Left lung (tissue), 10 donors: ENCODE measurements around the gene USF1. TPM values are rescaled to one million over a fixed set of nuclear protein-coding genes. Genes with fewer than 3 reads are reported as not detected.
A peak's percentile ranks its signal among the peaks of the same experiment; 100 is the strongest.
"Not testable (repeated sequence)": the region's sequence is repeated elsewhere in the genome, so short reads cannot be mapped to it uniquely, and the experiment has no call there.

Experiments
- ATAC-seq: fragments of 200-7000 bp; cut with Tn5 transposase; one replicate; pipeline ENCODE4 v1.9.1; 2020; ENCODE audit warnings: moderate library complexity
- DNase-seq, 4 donors: peaks; one replicate each; pipeline ENCODE4 v3.0.0-alpha.2; 2013 to 2020
- H3K27ac ChIP-seq, 2 donors: fragments of 200-600 bp; sonication (generic) in 1 of 2; one replicate each; pipeline versions ENCODE4 v1.5.0 to v1.8.0; 2020 to 2021
- H3K27me3 ChIP-seq, 2 donors: fragments of 200-600 bp; sonication (generic) in 1 of 2; one replicate each; pipeline versions ENCODE4 v1.5.0 to v1.8.0; 2020 to 2021
- H3K36me3 ChIP-seq, 2 donors: fragments of 200-600 bp; sonication (generic) in 1 of 2; one replicate each; pipeline versions ENCODE4 v1.5.0 to v1.8.0; 2020 to 2021
- H3K4me1 ChIP-seq, 2 donors: fragments of 200-600 bp; one replicate each; pipeline ENCODE4 v1.8.0; 2021
- H3K4me3 ChIP-seq, 2 donors: fragments of 200-600 bp; sonication (generic) in 1 of 2; one replicate each; pipeline versions ENCODE4 v1.5.0 to v1.8.0; 2020 to 2021; ENCODE audit warnings: mild to moderate bottlenecking in 1 of 2
- H3K9me3 ChIP-seq, 2 donors: fragments of 200-600 bp; sonication (generic) in 1 of 2; one replicate each; pipeline versions ENCODE4 v1.5.0 to v1.8.0; 2020 to 2021
- intact Hi-C, 2 donors: fragments of 100-400 bp; cut with DNase I; formaldehyde crosslinking; loops; one replicate each; pipeline versions ENCODE4 v1.11.2 to v1.14.2; 2022
- polyA plus RNA-seq, 6 donors: library from polyadenylated mRNA; unstranded; fragments of 120-200 nt; gene quantifications; one replicate each; pipeline ENCODE4 v1.2.1, GENCODE V29; 2013; ENCODE audit not compliant: insufficient read length in 6 of 6
- total RNA-seq, 2 donors: library from RNA; stranded (reverse); fragmentation: NEBNext Ultra II Directional; extraction: Animal tissue kit (Norgen Biotek cat#: 25700); gene quantifications; one replicate each; pipeline ENCODE4 v1.2.1, GENCODE V29; 2021
- TF ChIP-seq, protein P1 (sequence below), 2 donors: fragments of 200-600 bp; sonication (generic) in 1 of 2; IDR thresholded peaks; one replicate each; pipeline versions ENCODE4 v1.5.0 to v1.8.0; 2021; ENCODE audit warnings: antibody characterized with exemption in 2 of 2
- donor health status: DM: no; HTN: yes; CAD: no.
- donor health status: DM: no; HTN: no; CAD: no.

The USF1 gene
- total and polyA plus RNA-seq, 8 donors: 56.1 to 75.4 (median 66.5) TPM

DNA sequence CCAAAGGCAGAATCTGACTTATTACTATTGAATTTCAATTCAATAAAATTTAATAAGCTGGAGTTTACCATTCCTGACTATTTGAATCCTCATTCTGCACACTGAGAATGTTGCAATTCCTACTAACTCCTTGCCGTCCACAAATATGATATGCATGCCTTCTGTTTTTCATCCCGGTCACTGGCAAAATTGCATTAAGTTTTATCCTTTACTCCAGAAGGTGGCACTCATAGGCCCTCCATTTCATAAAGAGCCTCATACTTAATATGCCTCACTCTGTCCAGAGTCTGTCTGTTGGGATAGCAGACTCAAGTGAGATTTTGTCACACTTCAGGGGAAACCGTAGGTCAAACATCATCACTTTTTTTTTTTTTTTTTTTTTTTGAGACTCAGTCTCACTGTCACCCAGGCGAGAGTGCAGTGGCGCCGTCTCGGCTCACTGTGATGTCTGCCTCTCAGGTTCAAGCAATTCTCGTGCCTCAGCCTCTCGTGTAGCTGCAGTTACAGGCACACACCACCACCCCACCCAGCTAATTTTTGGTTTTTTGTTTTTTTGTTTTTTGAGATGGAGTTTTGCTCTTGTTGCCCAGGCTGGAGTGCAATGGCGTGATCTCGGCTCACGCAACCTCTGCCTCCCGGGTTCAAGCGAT, 52.1 kb downstream of the USF1 start:
- DNase-seq: peak in 3 of 4 donors; percentile 31 to 78 (median 58)
- peaks cover 0 to 47% of the 10 kb centered on the region in 2 donors for H3K4me1 ChIP-seq
- H3K27me3 ChIP-seq: no peaks in the 10 kb centered on the region
- H3K4me3 ChIP-seq: no peak overlapping the region
- peaks cover 0 to 13% of the 10 kb centered on the region in 2 donors for H3K36me3 ChIP-seq
- no peaks in the 10 kb centered on the region for H3K9me3 ChIP-seq
- TF ChIP-seq, protein P1, sequence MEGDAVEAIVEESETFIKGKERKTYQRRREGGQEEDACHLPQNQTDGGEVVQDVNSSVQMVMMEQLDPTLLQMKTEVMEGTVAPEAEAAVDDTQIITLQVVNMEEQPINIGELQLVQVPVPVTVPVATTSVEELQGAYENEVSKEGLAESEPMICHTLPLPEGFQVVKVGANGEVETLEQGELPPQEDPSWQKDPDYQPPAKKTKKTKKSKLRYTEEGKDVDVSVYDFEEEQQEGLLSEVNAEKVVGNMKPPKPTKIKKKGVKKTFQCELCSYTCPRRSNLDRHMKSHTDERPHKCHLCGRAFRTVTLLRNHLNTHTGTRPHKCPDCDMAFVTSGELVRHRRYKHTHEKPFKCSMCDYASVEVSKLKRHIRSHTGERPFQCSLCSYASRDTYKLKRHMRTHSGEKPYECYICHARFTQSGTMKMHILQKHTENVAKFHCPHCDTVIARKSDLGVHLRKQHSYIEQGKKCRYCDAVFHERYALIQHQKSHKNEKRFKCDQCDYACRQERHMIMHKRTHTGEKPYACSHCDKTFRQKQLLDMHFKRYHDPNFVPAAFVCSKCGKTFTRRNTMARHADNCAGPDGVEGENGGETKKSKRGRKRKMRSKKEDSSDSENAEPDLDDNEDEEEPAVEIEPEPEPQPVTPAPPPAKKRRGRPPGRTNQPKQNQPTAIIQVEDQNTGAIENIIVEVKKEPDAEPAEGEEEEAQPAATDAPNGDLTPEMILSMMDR (IDR thresholded peaks at IDR 0.05): peak in 1 of 2 donors; percentile 22
- no peak overlapping the region for H3K27ac ChIP-seq
- peak; percentile 55 for ATAC-seq
- intact Hi-C loops: no loop called here

DNA sequence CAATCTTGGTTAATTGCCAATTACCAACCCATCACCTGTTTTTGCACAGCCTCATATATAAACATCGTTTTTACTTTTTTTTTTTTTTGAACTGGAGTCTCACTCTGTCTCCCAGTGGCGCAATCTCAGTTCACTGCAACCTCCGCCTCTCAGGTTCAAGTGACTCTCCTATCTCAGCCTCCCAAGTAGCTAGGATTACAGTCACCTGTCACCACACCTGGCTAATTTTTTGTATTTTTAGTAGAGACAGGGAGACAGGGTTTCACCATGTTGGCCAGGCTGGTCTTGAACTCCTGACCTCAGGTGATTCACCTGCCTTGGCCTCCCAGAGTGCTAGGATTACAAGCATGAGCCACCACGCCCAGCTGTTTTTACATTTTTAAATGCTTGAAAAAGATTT, 53.7 kb downstream of the USF1 start:
- intact Hi-C loops, H3K36me3 ChIP-seq, DNase-seq, H3K4me3 ChIP-seq, H3K9me3 ChIP-seq, ATAC-seq, H3K27ac ChIP-seq, H3K27me3 ChIP-seq: not testable (repeated sequence)
- peaks cover 0 to 30% of the 10 kb centered on the region in 2 donors for H3K4me1 ChIP-seq

Other genes with a start within 250 kb of the USF1 start
- 1 to 10 TPM in 1 of 2 donors, under 1 TPM in 1; 0.82 to 2.5 TPM for gene LY9, start 249.8 kb downstream of the USF1 start, total RNA-seq
- under 1 TPM; 0.29 to 0.84 (median 0.43) TPM for gene LY9, start 249.8 kb downstream of the USF1 start, polyA plus RNA-seq
- 1 to 10 TPM in 1 of 2 donors, under 1 TPM in 1; 0.90 to 3.7 TPM for gene CD244, start 183.1 kb downstream of the USF1 start, total RNA-seq
- 1 to 10 TPM in 1 of 6 donors, under 1 TPM in 5; 0.43 to 1.0 (median 0.71) TPM for gene CD244, start 183.1 kb downstream of the USF1 start, polyA plus RNA-seq
- gene ITLN1, start 160.8 kb downstream of the USF1 start, total RNA-seq: 1 to 10 TPM in 1 of 2 donors, under 1 TPM in 1; 0.73 to 3.3 TPM
- gene ITLN1, start 160.8 kb downstream of the USF1 start, polyA plus RNA-seq: 1 to 10 TPM in 1 of 6 donors, under 1 TPM in 5; 0.27 to 1.9 (median 0.68) TPM
- 1 to 10 TPM; 1.5 to 1.8 TPM for gene ITLN2, start 91.2 kb downstream of the USF1 start, total RNA-seq
- gene ITLN2, start 91.2 kb downstream of the USF1 start, polyA plus RNA-seq: under 1 TPM in 2 of 6 donors, not detected in 4; 0.17 to 0.18 TPM
- gene F11R, start 24.8 kb downstream of the USF1 start, total RNA-seq: 100 to 1,000 TPM; 142 to 164 TPM
- gene F11R, start 24.8 kb downstream of the USF1 start, polyA plus RNA-seq: 100 to 1,000 TPM in 2 of 6 donors, 10 to 100 TPM in 4; 76.9 to 107 (median 94.6) TPM
- gene TSTD1, start 7.0 kb downstream of the USF1 start, total RNA-seq: 10 to 100 TPM; 35.1 to 73.5 TPM
- 10 to 100 TPM; 38.9 to 49.9 (median 45.7) TPM for gene TSTD1, start 7.0 kb downstream of the USF1 start, polyA plus RNA-seq
- 10 to 100 TPM; 18.8 to 57.7 TPM for gene ARHGAP30, start 23.9 kb upstream of the USF1 start, total RNA-seq
- gene ARHGAP30, start 23.9 kb upstream of the USF1 start, polyA plus RNA-seq: 1 to 10 TPM; 3.0 to 4.5 (median 4.0) TPM
- 1 to 10 TPM; 5.6 to 9.6 TPM for gene NECTIN4, start 43.6 kb upstream of the USF1 start, total RNA-seq
- gene NECTIN4, start 43.6 kb upstream of the USF1 start, polyA plus RNA-seq: 10 to 100 TPM in 3 of 6 donors, 1 to 10 TPM in 3; 7.9 to 11.2 (median 9.5) TPM
- gene KLHDC9, start 52.4 kb upstream of the USF1 start, total RNA-seq: 10 to 100 TPM in 1 of 2 donors, 1 to 10 TPM in 1; 4.5 to 10.3 TPM
- 1 to 10 TPM; 4.3 to 7.7 (median 5.1) TPM for gene KLHDC9, start 52.4 kb upstream of the USF1 start, polyA plus RNA-seq
- gene PFDN2, start 72.1 kb upstream of the USF1 start, total RNA-seq: 10 to 100 TPM; 42.5 to 47.9 TPM
- gene PFDN2, start 72.1 kb upstream of the USF1 start, polyA plus RNA-seq: 10 to 100 TPM; 45.8 to 57.0 (median 52.8) TPM
- 10 to 100 TPM; 38.7 to 40.2 TPM for gene NIT1, start 72.1 kb upstream of the USF1 start, total RNA-seq
- gene NIT1, start 72.1 kb upstream of the USF1 start, polyA plus RNA-seq: 10 to 100 TPM; 40.7 to 44.6 (median 41.6) TPM
- 10 to 100 TPM; 25.8 to 34.6 TPM for gene DEDD, start 86.7 kb upstream of the USF1 start, total RNA-seq
- gene DEDD, start 86.7 kb upstream of the USF1 start, polyA plus RNA-seq: 10 to 100 TPM; 49.0 to 55.8 (median 51.6) TPM
- gene UFC1, start 108.0 kb upstream of the USF1 start, total RNA-seq: 10 to 100 TPM; 93.8 to 99.8 TPM
- 100 to 1,000 TPM; 134 to 163 (median 152) TPM for gene UFC1, start 108.0 kb upstream of the USF1 start, polyA plus RNA-seq
- gene USP21, start 113.5 kb upstream of the USF1 start, total RNA-seq: 10 to 100 TPM; 24.1 to 25.8 TPM
- 10 to 100 TPM; 42.1 to 53.3 (median 49.1) TPM for gene USP21, start 113.5 kb upstream of the USF1 start, polyA plus RNA-seq
- gene PPOX, start 120.4 kb upstream of the USF1 start, total RNA-seq: 10 to 100 TPM; 15.2 to 18.7 TPM
- 10 to 100 TPM; 41.9 to 53.0 (median 49.3) TPM for gene PPOX, start 120.4 kb upstream of the USF1 start, polyA plus RNA-seq
- gene B4GALT3, start 131.5 kb upstream of the USF1 start, total RNA-seq: 10 to 100 TPM; 35.3 to 35.8 TPM
- 10 to 100 TPM; 36.1 to 42.3 (median 37.6) TPM for gene B4GALT3, start 131.5 kb upstream of the USF1 start, polyA plus RNA-seq
- 10 to 100 TPM; 13.4 to 15.4 TPM for gene ADAMTS4, start 153.1 kb upstream of the USF1 start, total RNA-seq
- 1 to 10 TPM; 1.4 to 3.5 (median 2.4) TPM for gene ADAMTS4, start 153.1 kb upstream of the USF1 start, polyA plus RNA-seq
- gene NDUFS2, start 156.4 kb upstream of the USF1 start, total RNA-seq: 10 to 100 TPM; 67.7 to 78.6 TPM
- 100 to 1,000 TPM; 142 to 188 (median 161) TPM for gene NDUFS2, start 156.4 kb upstream of the USF1 start, polyA plus RNA-seq
- 100 to 1,000 TPM; 102 to 329 TPM for gene FCER1G, start 169.3 kb upstream of the USF1 start, total RNA-seq
- gene FCER1G, start 169.3 kb upstream of the USF1 start, polyA plus RNA-seq: 10 to 100 TPM; 14.6 to 22.0 (median 15.8) TPM
- gene APOA2, start 177.7 kb upstream of the USF1 start, total RNA-seq: not detected
- gene APOA2, start 177.7 kb upstream of the USF1 start, polyA plus RNA-seq: 1 to 10 TPM in 2 of 6 donors, under 1 TPM in 1, not detected in 3; 0.67 to 9.4 (median 6.8) TPM
- 10 to 100 TPM; 12.7 to 15.6 TPM for gene TOMM40L, start 180.1 kb upstream of the USF1 start, total RNA-seq
- gene TOMM40L, start 180.1 kb upstream of the USF1 start, polyA plus RNA-seq: 10 to 100 TPM in 4 of 6 donors, 1 to 10 TPM in 2; 9.2 to 12.7 (median 10.9) TPM
- gene NR1I3, start 192.2 kb upstream of the USF1 start, total RNA-seq: not detected
- 1 to 10 TPM in 4 of 6 donors, under 1 TPM in 2; 0.48 to 1.5 (median 1.2) TPM for gene NR1I3, start 192.2 kb upstream of the USF1 start, polyA plus RNA-seq
- gene PCP4L1, start 212.8 kb upstream of the USF1 start, total RNA-seq: 1 to 10 TPM; 1.5 to 6.6 TPM
- 1 to 10 TPM in 4 of 6 donors, under 1 TPM in 2; 0.53 to 1.4 (median 1.2) TPM for gene PCP4L1, start 212.8 kb upstream of the USF1 start, polyA plus RNA-seq